Heart right ventricle (tissue), 16 donors: Measurements from ENCODE around the gene CPNE4. TPM values are rescaled to one million over a fixed set of nuclear protein-coding genes. Genes with fewer than 3 reads are reported as not detected.

ENCODE experiments used
- ATAC-seq, 8 donors: fragments of 200-7000 bp; cut with Tn5 transposase; one replicate each; pipeline ENCODE4 v1.9.1; 2020; ENCODE audit warnings: mild to moderate bottlenecking in 8 of 8, moderate library complexity in 8 of 8, moderate number of reproducible peaks in 1 of 8
- DNase-seq, 2 donors: peaks; one replicate each; pipeline ENCODE4 v3.0.0-alpha.2; 2020
- H3K27ac ChIP-seq, 10 donors: fragments of 200-600 bp; sonication (generic) in 2 of 10; one replicate each; pipeline versions ENCODE4 v1.5.0 to v1.8.0; 2020 to 2022; ENCODE audit warnings: mild to moderate bottlenecking in 3 of 10
- H3K27me3 ChIP-seq, 7 donors: fragments of 200-600 bp; one replicate each; pipeline ENCODE4 v1.8.0; 2021 to 2022; ENCODE audit warnings: mild to moderate bottlenecking in 2 of 7
- H3K36me3 ChIP-seq, 9 donors: fragments of 200-600 bp; sonication (generic) in 1 of 9; one replicate each; pipeline versions ENCODE4 v1.5.0 to v1.8.0; 2020 to 2022; ENCODE audit warnings: mild to moderate bottlenecking in 2 of 9
- H3K4me1 ChIP-seq, 9 donors: fragments of 200-600 bp; sonication (generic) in 1 of 9; one replicate each; pipeline versions ENCODE4 v1.5.0 to v1.8.0; 2020 to 2022; ENCODE audit warnings: mild to moderate bottlenecking in 4 of 9
- H3K4me3 ChIP-seq, 10 donors: fragments of 200-600 bp; sonication (generic) in 2 of 10; one replicate each; pipeline versions ENCODE4 v1.5.0 to v1.8.0; 2020 to 2022; ENCODE audit warnings: mild to moderate bottlenecking in 7 of 10, moderate library complexity in 2 of 10
- H3K9me3 ChIP-seq, 11 donors: fragments of 200-600 bp in 10 of 11; sonication (generic) in 2 of 11; one replicate each; pipeline versions ENCODE4 v1.5.0 to v1.8.0; 2013 to 2022; ENCODE audit warnings: mild to moderate bottlenecking in 2 of 11, control low read depth in 1 of 11, moderate library complexity in 1 of 11
- WGBS, 2 donors: extraction: QIAGEN DNeasy Blood & Tissue Kit; methylation state at CpG; one replicate each; pipeline ENCODE4 v1.1.7; 2013; ENCODE audit warnings: inconsistent platforms in 1 of 2; 5-methylcytosine and 5-hydroxymethylcytosine counted together
- intact Hi-C, 10 donors: fragments of 100-400 bp; cut with DNase I; formaldehyde crosslinking; loops; one replicate each; pipeline versions ENCODE4 v1.11.1 to v1.14.2; 2022
- polyA plus RNA-seq, 2 donors: library from polyadenylated mRNA; stranded (reverse); fragments of 200-250 nt; gene quantifications; one replicate each; pipeline ENCODE4 v1.2.3, GENCODE V29; 2013
- total RNA-seq, 10 donors: library from RNA; stranded (reverse); fragmentation: NEBNext Ultra II Directional in 3 of 10; extraction: Animal tissue kit (Norgen Biotek cat#: 25700) in 3 of 10; gene quantifications; one replicate each; pipeline versions ENCODE4 v1.2.1 to v1.2.4, GENCODE V29; 2021 to 2023
- TF ChIP-seq, protein P1 (sequence below), 9 donors: fragments of 200-600 bp; sonication (generic) in 2 of 9; IDR thresholded peaks; one replicate each; pipeline versions ENCODE4 v1.5.0 to v1.8.0; 2021 to 2022; ENCODE audit warnings: antibody characterized with exemption in 9 of 9, mild to moderate bottlenecking in 5 of 9, moderate library complexity in 1 of 9
- donor health status: Arrhythmogenic right ventricular cardiomyopathy.
- donor health status: ischemic (EF 13 %, LVEDD 7.1; RV severe dilation, severe dysfunction).
- donor health status: healthy with polysubstance abuse.
- donor health status: DM: no; HTN: yes; CAD: no.
- donor health status: DM: no; HTN: no; CAD: no.
- donor health status: ischemic (EF 25% LVEDD 6.9; RV normal size, moderate dysfunction).
- donor health status: ischemic (EF 25% LVEDD 5.7; RV mildly dilated, moderate dysfunction).
- donor health status: healthy.
- donor health status: DM: yes; HTN: yes; CAD: no.
- donor health status: Ischemic cardiomyopathy.
- donor health status: ischemic (EF 35%, LVEDD 5.7; RV mildly dilated, moderate dysfunction).
- donor health status: nonischemic (EF 11% LVEDD 7.7; RV severe dilation, severe dysfunction).
- donor health status: DM: yes; HTN: yes; CAD: no.
- donor health status: PGD.
- donor health status: ischemic (EF 29% LVEDD 5.4; RV normal size, mild dysfunction).
- donor health status: nonischemic (EF 23%, LVEDD 6.1; RV moderate dilation, normal function).

The CPNE4 gene
- total and polyA plus RNA-seq, 12 donors, result 1.5 to 116 (median 24.8) TPM

GRCh38 chr3:131550562-131551465 is 484.0 kb downstream of the CPNE4 start:
- H3K27ac ChIP-seq, result no peak overlapping the region
- H3K4me1 ChIP-seq, result no peaks in the 10 kb centered on the region
- H3K4me3 ChIP-seq, result no peak overlapping the region
- ATAC-seq, result no peak
- H3K27me3 ChIP-seq, result no peaks in the 10 kb centered on the region
- TF ChIP-seq, protein P1, sequence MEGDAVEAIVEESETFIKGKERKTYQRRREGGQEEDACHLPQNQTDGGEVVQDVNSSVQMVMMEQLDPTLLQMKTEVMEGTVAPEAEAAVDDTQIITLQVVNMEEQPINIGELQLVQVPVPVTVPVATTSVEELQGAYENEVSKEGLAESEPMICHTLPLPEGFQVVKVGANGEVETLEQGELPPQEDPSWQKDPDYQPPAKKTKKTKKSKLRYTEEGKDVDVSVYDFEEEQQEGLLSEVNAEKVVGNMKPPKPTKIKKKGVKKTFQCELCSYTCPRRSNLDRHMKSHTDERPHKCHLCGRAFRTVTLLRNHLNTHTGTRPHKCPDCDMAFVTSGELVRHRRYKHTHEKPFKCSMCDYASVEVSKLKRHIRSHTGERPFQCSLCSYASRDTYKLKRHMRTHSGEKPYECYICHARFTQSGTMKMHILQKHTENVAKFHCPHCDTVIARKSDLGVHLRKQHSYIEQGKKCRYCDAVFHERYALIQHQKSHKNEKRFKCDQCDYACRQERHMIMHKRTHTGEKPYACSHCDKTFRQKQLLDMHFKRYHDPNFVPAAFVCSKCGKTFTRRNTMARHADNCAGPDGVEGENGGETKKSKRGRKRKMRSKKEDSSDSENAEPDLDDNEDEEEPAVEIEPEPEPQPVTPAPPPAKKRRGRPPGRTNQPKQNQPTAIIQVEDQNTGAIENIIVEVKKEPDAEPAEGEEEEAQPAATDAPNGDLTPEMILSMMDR (IDR thresholded peaks at IDR 0.05), result no peak
- H3K9me3 ChIP-seq, result no peaks in the 10 kb centered on the region
- no peak for DNase-seq
- H3K36me3 ChIP-seq, result no peaks in the 10 kb centered on the region
- 76 to 77% methylated on average over 4 of the region's 4 CpGs for WGBS, 2 donors
- intact Hi-C loops, result no loop called here

GRCh38 chr3:131549340-131549739 is 485.5 kb downstream of the CPNE4 start:
- intact Hi-C loops, result loop anchor here in 1 of 10 donors (10.0 kb wide), 1 partner anchor 475 kb away; no protein-coding TSS in a partner anchor
- WGBS, 2 donors, result 93% methylated on average over 1 of the region's 1 CpG
- no peaks in the 10 kb centered on the region for H3K36me3 ChIP-seq
- ATAC-seq (no peak), DNase-seq (no peak)
- TF ChIP-seq, protein P1 (IDR thresholded peaks at IDR 0.05), result peak in 1 of 9 donors; percentile 36
- no peak overlapping the region for H3K4me3 ChIP-seq
- H3K4me1 ChIP-seq, result peaks cover 0 to 2% (median 0%) of the 10 kb centered on the region in 9 donors
- no peak overlapping the region for H3K27ac ChIP-seq
- H3K9me3 ChIP-seq, result no peaks in the 10 kb centered on the region
- H3K27me3 ChIP-seq, result no peaks in the 10 kb centered on the region

DNA sequence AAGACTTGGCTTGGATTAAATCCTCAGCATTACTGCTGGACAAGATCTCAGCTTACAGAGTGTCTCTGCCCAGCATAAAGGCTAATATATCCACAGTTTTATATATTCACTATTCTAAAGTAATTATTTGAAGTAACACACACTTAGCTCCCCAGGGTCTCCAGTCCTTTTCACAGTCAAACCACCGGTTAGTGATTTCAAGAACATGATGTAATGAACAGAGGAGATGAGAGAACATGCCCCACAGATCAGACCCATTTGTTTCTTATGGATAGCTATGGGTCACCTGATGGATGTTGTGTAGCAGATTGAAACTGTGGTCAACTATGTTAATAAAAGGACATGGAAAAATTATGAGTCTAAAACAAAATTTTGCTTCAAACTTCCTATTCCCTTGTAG is 487.2 kb downstream of the CPNE4 start:
- no peak for ATAC-seq
- peaks cover 0 to 14% (median 8%) of the 10 kb centered on the region in 9 donors for H3K4me1 ChIP-seq
- DNase-seq, result no peak
- H3K27ac ChIP-seq, result no peak overlapping the region
- TF ChIP-seq, protein P1 (IDR thresholded peaks at IDR 0.05), result no peak
- intact Hi-C loops, result loop anchor here in 1 of 10 donors (10.0 kb wide), 1 partner anchor 477 kb away; no protein-coding TSS in a partner anchor
- no peaks in the 10 kb centered on the region for H3K9me3 ChIP-seq
- no peaks in the 10 kb centered on the region for H3K27me3 ChIP-seq
- WGBS, 2 donors, result 76 to 82% methylated on average over 1 of the region's 1 CpG
- H3K36me3 ChIP-seq, result no peaks in the 10 kb centered on the region
- H3K4me3 ChIP-seq, result no peak overlapping the region

- DNase-seq (no peak), ATAC-seq (no peak)
- H3K27ac ChIP-seq, result no peak overlapping the region
- no peak overlapping the region for H3K4me3 ChIP-seq
- intact Hi-C loops, result loop anchor here in 1 of 10 donors (10.0 kb wide), 1 partner anchor 478 kb away; no protein-coding TSS in a partner anchor
- H3K36me3 ChIP-seq, result no peaks in the 10 kb centered on the region
- H3K9me3 ChIP-seq, result no peaks in the 10 kb centered on the region
- H3K4me1 ChIP-seq, result peaks cover 0 to 14% (median 8%) of the 10 kb centered on the region in 9 donors
- TF ChIP-seq, protein P1 (IDR thresholded peaks at IDR 0.05), result no peak
- no peaks in the 10 kb centered on the region for H3K27me3 ChIP-seq
These were observed 488.4 kb downstream of the CPNE4 start for GRCh38 chr3:131546441-131546840.
